ENCODE results near the gene KRTAP5-3.

The KRTAP5-3 gene

DNA sequence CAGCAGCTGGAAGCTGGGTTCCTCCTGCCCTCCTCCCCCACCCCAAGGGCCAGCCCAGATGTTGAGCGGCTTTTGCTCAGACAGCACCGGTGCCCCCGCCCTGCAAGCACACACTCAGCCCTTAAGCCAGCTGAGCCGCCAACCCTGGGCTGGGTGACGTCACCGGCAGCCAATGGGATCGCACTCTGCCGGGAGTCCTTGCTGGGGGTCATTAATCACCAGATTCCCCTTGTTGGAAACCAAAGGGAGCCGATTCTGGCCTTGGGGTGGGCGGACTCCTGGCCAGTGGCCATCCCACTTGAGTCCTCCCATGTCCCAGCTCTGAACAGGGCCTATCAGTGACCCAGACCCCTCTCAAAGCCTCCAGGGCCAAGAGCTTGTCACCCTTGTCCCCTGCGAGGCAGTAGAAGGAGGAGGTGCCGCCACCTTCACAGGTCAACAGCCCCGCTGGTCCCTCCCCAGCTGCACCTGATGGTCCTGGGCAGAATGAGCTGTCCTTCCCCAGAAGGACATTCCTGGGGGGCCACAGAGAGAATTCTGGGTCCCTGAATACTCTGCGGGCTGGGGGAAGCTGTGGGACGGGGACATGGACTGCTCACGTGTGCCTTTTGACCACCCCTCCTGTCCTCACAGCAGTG lies 43.6 kb downstream of the KRTAP5-3 start:
- DNase-seq (ENCODE audit: low spot score) = peak; percentile 97

DNA sequence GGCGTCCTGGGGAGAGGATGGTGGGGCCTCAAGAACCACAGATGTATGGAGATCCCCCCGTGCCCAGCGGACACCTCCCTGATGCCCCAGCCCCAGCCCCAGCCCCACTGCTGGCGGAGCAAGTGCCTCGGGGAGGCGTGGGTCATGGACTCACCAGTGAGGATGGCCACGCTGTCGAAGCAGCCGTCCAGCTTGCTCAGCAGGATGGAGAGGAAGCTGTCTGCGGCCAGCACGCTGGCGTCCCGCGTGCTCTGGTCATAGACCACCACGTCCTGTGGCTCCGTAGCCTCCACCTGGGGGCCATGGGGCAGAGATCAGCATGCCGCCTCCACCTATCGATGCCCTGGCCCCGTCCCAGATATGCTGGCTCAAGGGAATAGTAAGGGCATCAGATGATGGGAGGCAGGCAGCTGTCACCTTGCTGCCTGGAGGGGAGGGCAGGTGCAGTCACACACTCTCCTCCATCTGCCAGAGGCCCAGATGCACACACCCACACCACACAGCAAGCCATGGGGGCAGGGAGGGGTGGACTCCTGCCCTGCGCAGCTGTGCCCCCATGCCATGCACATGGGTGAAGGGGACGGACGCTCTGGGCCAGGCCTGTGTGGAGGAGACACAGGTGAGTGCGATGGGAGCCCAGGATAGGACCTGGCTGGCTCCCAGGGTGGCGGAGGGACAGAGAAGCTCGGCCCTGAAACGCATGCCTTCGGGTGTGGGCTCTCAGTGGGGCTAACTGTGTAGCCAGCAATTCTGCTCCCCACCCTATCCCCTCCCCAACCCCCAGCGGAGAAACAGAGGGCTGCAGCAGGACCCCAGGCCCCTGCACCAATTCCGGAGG lies 44.3 kb downstream of the KRTAP5-3 start:
- DNase-seq (ENCODE audit: low spot score) = no peak

DNA sequence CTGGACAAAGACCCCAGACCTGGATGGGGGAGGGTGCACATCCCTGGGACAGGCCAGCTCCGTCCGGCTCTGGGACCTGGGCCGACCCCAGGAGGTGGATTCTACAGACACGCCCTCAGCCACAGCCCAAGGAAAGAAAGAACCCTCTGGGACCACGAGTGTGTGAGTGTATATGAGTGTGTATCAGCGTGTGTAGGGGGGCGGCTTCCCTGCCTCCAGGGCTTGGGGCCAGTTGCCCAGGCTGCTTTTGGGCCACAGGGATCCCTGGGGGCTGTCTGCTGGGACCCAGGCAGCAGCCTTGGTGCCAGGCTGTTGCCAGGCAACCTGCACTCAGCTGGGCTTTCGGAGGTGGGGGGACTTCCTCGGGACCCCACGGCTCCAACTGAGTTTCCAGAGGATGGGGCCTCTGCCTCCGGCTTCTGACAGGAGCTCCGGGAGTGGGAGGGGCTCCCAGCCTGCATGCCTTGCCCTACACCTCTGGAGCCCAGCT lies 45.1 kb downstream of the KRTAP5-3 start:
- no peak for DNase-seq (ENCODE audit: low spot score)

DNA sequence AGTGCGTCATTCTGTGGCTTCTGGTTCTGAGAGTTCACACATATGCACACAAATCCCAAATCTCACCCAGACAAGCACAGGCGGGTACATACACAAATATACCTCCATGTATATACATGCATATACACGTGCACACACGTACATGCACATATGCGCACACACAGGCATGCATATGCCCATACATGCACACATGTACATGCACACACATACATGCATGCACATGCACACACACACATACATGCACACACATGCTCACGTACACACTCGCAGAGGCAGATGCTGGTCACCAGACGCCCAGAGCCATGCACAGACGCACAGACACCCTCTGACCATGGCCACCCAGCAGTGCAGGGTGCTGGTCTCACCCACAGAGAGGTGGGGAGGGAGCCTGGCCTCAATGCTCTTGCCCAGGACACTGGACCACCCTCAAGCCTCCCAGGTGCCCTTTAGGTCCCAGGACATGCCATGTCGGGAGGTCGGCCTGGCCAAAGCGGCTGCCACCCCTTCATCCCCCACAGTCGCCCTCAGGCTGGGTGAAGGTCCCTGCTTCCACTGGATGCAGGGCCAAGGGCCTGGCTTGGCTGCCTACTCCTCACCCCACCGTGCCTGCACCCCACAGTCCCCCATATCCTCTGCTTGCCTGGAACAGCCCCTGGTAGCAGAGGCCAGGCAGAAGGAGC lies 45.7 kb downstream of the KRTAP5-3 start:
- no peak for DNase-seq (ENCODE audit: low spot score)

GRCh38 chr11:1561955-1562354 lies 46.3 kb downstream of the KRTAP5-3 start:
- DNase-seq (ENCODE audit: low spot score) = no peak

DNA sequence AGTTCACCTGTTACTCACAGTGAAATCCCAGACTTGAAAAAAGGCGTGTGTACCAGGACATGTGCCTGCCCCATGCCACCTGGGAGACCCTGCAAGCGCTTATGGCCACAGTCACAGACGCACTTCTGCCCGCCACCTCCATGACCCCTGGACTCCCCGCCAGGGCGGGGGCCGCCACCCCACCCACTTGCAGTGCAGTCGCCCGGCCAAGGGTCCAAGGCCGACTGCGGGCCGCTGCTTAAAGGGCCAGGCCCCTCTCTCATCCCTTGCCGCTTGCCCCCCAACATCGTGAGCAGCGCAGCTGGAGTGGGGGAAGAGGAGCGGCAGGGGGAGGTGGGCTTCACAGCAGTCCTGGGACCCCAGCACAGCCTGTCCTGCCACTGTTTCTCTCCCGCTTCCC lies 47.0 kb downstream of the KRTAP5-3 start:
- DNase-seq (ENCODE audit: low spot score) = no peak

DNA sequence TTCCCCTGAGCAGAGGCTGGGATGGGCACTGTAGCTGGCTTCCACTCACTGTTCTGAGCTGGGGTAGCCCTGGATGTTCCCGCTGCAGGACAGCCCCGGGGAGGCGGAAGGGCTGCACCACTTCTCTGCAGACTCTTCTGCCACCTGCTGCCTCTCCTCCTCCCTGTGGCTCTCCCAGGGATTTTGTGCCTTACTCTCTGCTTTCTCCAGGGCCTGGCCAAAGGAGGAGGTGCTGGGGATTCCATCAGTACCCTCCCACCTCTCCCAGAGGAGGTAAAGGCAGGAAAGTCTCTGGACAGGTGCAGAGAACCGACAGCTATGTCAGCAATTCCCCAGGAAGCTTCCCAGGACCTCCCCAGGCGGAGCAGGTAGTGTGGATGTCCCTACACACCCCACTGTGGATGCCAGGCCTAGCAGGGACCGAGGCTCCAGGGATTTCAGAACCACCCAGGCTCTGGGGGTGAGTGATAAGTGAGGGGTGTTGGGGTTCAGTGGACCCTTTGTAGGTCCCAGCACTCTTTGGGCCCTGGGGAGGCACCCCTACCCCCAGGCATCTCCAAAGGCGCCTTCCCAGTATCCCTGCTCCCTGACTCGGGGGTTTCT lies 47.5 kb downstream of the KRTAP5-3 start:
- no peak for DNase-seq (ENCODE audit: low spot score)

GRCh38 chr11:1560002-1560648 lies 48.1 kb downstream of the KRTAP5-3 start:
- DNase-seq (ENCODE audit: low spot score) = no peak

DNA sequence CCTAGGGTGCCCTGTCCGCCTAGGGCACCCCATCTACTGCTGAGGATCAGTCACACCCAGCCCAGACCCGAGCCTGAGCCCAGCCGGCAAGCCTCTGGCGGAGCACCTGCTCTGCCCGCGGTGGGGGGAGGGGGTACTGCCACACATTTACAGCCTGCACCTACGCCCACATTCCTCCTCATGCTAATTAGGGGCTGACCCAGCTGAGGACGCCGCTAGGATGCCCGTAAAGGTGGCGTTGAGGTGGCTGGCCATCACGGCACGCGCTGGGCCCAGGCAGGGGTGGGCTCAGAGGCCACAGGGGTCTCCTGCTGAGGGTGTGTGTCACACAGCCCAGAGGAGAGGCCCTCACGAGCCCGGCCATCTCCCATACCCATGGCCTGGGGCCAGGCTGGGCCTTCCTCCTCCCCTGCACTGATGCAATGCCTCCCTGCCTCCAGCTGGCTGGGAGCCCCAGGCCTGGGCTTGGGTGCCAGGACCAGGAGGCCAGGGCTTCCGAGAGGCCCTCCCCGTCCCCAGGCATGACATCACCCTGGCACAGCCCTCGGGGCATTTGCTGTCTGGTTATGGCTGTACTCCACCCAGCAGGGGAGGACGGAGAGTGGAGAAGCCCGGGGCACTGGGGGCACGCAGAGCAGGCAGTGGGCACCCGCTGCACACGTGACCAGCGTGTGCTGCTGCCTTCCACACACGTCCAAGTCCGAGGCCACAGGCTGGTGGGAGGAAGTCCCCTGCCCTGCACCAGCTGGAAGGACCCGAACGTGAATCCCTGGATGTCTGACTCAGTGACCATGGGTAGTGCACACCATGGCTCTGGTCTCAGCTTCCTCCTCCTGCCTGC lies 48.9 kb downstream of the KRTAP5-3 start:
- peak; percentile 88 for DNase-seq (ENCODE audit: low spot score)

GRCh38 chr11:1558775-1559110 lies 49.5 kb downstream of the KRTAP5-3 start:
- DNase-seq (ENCODE audit: low spot score) = no peak

GRCh38 chr11:1557904-1558774 lies 50.1 kb downstream of the KRTAP5-3 start:
- DNase-seq (ENCODE audit: low spot score) = peak; percentile 95

All from AG08396 (cell line).